HCT116 (cell line): ENCODE data around the gene LRRC7. TPM values are rescaled to one million over a fixed set of nuclear protein-coding genes. Genes with fewer than 3 reads are reported as not detected.

Experiments used
- ATAC-seq: fragments of 200-7000 bp; cut with Tn5 transposase; 2 replicates; pipeline ENCODE4 v1.9.1; 2020; ENCODE audit warnings: mild to moderate bottlenecking, moderate library complexity
- BruUV-seq: library from RNA; stranded (reverse); fragments of 400-500 nt; replicated peaks from 2 replicates; lab custom pipeline; 2021; lab: Mats Ljungman, UMichigan
- CTCF ChIA-PET: fragments of 300-600 bp; sonication (Branson Sonifier 250); formaldehyde crosslinking; loops from one replicate; lab custom pipeline; 2021; ENCODE audit warnings: antibody characterized with exemption; lab: Charles Lee
- POLR2A ChIA-PET: fragments of 300-600, 350-600 bp; sonication (Branson Sonifier 250); formaldehyde crosslinking; loops from one replicate; lab custom pipeline; 2021; ENCODE audit warnings: antibody characterized with exemption; lab: Charles Lee
- RAD21 ChIA-PET, 2 experiments: fragments of 300-600 bp; sonication (Branson Sonifier 250); formaldehyde crosslinking; loops; one replicate each; lab custom pipeline; 2023; ENCODE audit warnings: low total read pairs in 2 of 2; ENCODE audit not compliant: uncharacterized antibody in 2 of 2, unreplicated experiment in 2 of 2, low non-redundant PET in 1 of 2; lab: Charles Lee
- DNase-seq: peaks from one replicate; pipeline ENCODE4 v3.0.0-alpha.2; 2010; ENCODE audit warnings: low read depth, low spot score
- H2AFZ ChIP-seq: fragments of 200-600 bp; shearing (Covaris generic), sonication (generic); 2 replicates; pipeline ENCODE4 v1.6.1; 2017; ENCODE audit warnings: low read depth, mixed run types, mixed read lengths, antibody characterized with exemption, low read length; ENCODE audit not compliant: poor library complexity, severe bottlenecking
- H3K27ac ChIP-seq: 2 replicates; pipeline ENCODE4 v1.5.1; 2012; ENCODE audit warnings: low read depth, low read length
- H3K27me3 ChIP-seq: fragments of 200-600 bp; sonication (generic); 2 replicates; pipeline ENCODE4 v1.6.1; 2016; ENCODE audit warnings: mixed run types, low read length, mixed read lengths; ENCODE audit not compliant: insufficient read depth
- H3K36me3 ChIP-seq, 2 experiments: fragments of 200-500 bp in 1 of 2; fragments of 200-600 bp in 1 of 2; sonication (Bioruptor generic) in 1 of 2; sonication (generic) in 1 of 2; 2 replicates each; pipeline versions ENCODE4 v1.5.1 to v1.6.1; 2014 to 2016; ENCODE audit warnings: low read length in 2 of 2, inconsistent platforms in 1 of 2, mixed read lengths in 1 of 2, mixed run types in 1 of 2; ENCODE audit not compliant: insufficient read depth in 2 of 2, control insufficient read depth in 1 of 2
- H3K4me1 ChIP-seq, 2 experiments: fragments of 200-600 bp in 1 of 2; sonication (generic) in 1 of 2; 2 replicates each; pipeline versions ENCODE4 v1.5.1 to v1.6.1; 2012 to 2017; ENCODE audit warnings: low read length in 2 of 2, inconsistent platforms in 1 of 2, mild to moderate bottlenecking in 1 of 2, mixed read lengths in 1 of 2, mixed run types in 1 of 2, moderate library complexity in 1 of 2; ENCODE audit not compliant: insufficient read depth in 2 of 2, control insufficient read depth in 1 of 2
- H3K4me2 ChIP-seq: fragments of 200-600 bp; sonication (generic); 2 replicates; pipeline ENCODE4 v1.6.1; 2017; ENCODE audit warnings: mixed run types, low read length, mixed read lengths
- H3K4me3 ChIP-seq, 2 experiments: fragments of 200-600 bp in 1 of 2; sonication (generic) in 1 of 2; replicated peaks in 1 of 2; 2 replicates each; pipeline ENCODE4 v1.5.1; 2011 to 2016; ENCODE audit warnings: low read length in 2 of 2, control low read depth in 1 of 2, low read depth in 1 of 2, mild to moderate bottlenecking in 1 of 2, mixed read lengths in 1 of 2, mixed run types in 1 of 2
- H3K79me2 ChIP-seq: fragments of 200-600 bp; sonication (generic); 2 replicates; pipeline ENCODE4 v1.6.1; 2017; ENCODE audit warnings: mild to moderate bottlenecking, mixed run types, low read length, moderate library complexity, mixed read lengths; ENCODE audit not compliant: insufficient read depth
- H3K9ac ChIP-seq: fragments of 200-600 bp; sonication (generic); 2 replicates; pipeline ENCODE4 v1.6.1; 2016; ENCODE audit warnings: low read length, mixed read lengths
- H3K9me2 ChIP-seq: fragments of 200-600 bp; sonication (generic), shearing (Covaris generic); 2 replicates; pipeline ENCODE4 v1.6.1; 2017; ENCODE audit warnings: mixed run types, mild to moderate bottlenecking, moderate library complexity; ENCODE audit not compliant: insufficient read depth
- H3K9me3 ChIP-seq, 2 experiments: fragments of 200-500 bp in 1 of 2; fragments of 200-600 bp in 1 of 2; sonication (Bioruptor generic) in 1 of 2; sonication (generic) in 1 of 2; 2 replicates each; pipeline ENCODE4 v1.6.1; 2014 to 2017; ENCODE audit warnings: low read length in 2 of 2, mixed read lengths in 2 of 2, inconsistent platforms in 1 of 2, low read depth in 1 of 2, mild to moderate bottlenecking in 1 of 2, mixed run types in 1 of 2, moderate library complexity in 1 of 2; ENCODE audit not compliant: control insufficient read depth in 1 of 2, insufficient read depth in 1 of 2
- H4K20me1 ChIP-seq: fragments of 200-600 bp; sonication (generic), shearing (Covaris generic); 2 replicates; pipeline ENCODE4 v1.6.1; 2017; ENCODE audit warnings: mixed run types, mild to moderate bottlenecking, moderate library complexity; ENCODE audit not compliant: insufficient read depth
- ATF3 ChIP-seq: IDR thresholded peaks from 2 replicates; pipeline ENCODE4 v1.6.1; 2012
- CEBPB ChIP-seq: IDR thresholded peaks from 2 replicates; pipeline ENCODE4 v1.6.1; 2012; ENCODE audit warnings: low read depth
- EGR1 ChIP-seq: IDR thresholded peaks from 2 replicates; pipeline ENCODE4 v1.6.1; 2012; ENCODE audit warnings: low read depth
- EZH2 ChIP-seq: fragments of 200-600 bp; sonication (generic); IDR thresholded peaks from 2 replicates; pipeline ENCODE4 v1.6.1; 2017; ENCODE audit warnings: antibody characterized with exemption, mixed run types
- EZH2phosphoT487 ChIP-seq: fragments of 200-600 bp; IDR thresholded peaks from 2 replicates; pipeline ENCODE4 v1.6.1; 2018; ENCODE audit warnings: antibody characterized with exemption, borderline replicate concordance
- POLR2A ChIP-seq: IDR thresholded peaks from 2 replicates; pipeline ENCODE4 v1.7.0; 2011; ENCODE audit warnings: borderline replicate concordance; ENCODE audit not compliant: insufficient read depth, insufficient read length; ENCODE audit errors: extremely low read depth
- POLR2AphosphoS5 ChIP-seq: IDR thresholded peaks from 2 replicates; pipeline ENCODE4 v1.6.1; 2011; ENCODE audit warnings: mild to moderate bottlenecking, low read depth, low read length, moderate library complexity
- RAD21 ChIP-seq: IDR thresholded peaks from 2 replicates; pipeline ENCODE4 v1.6.1; 2012; ENCODE audit warnings: low read depth, mild to moderate bottlenecking
- REST ChIP-seq: IDR thresholded peaks from 2 replicates; pipeline ENCODE4 v1.6.1; 2012; ENCODE audit warnings: low read depth
- SP1 ChIP-seq: IDR thresholded peaks from 2 replicates; pipeline ENCODE4 v1.6.1; 2012; ENCODE audit warnings: low read depth
- SRF ChIP-seq: IDR thresholded peaks from 2 replicates; pipeline ENCODE4 v1.6.1; 2012; ENCODE audit warnings: low read depth
- TCF7L2 ChIP-seq: IDR thresholded peaks from 2 replicates; pipeline ENCODE4 v1.7.0; 2011; ENCODE audit warnings: borderline replicate concordance, inconsistent platforms; ENCODE audit not compliant: insufficient read depth, insufficient read length; ENCODE audit errors: extremely low read depth
- YY1 ChIP-seq: IDR thresholded peaks from 2 replicates; pipeline ENCODE4 v1.6.1; 2011; ENCODE audit warnings: low read length, low read depth, moderate library complexity, mild to moderate bottlenecking; ENCODE audit not compliant: insufficient replicate concordance; ENCODE audit errors: extremely low read depth
- ZBTB33 ChIP-seq: IDR thresholded peaks from 2 replicates; pipeline ENCODE4 v1.6.1; 2011; ENCODE audit warnings: mild to moderate bottlenecking, low read length, moderate library complexity; ENCODE audit not compliant: insufficient replicate concordance; ENCODE audit errors: extremely low read depth
- ZFX ChIP-seq: fragments of 450-650 bp; IDR thresholded peaks from 2 replicates; pipeline ENCODE4 v1.6.1; 2017
- ZNF274 ChIP-seq: fragments of 200-500 bp; sonication (Bioruptor generic); IDR thresholded peaks from 2 replicates; pipeline ENCODE4 v1.6.1; 2014; ENCODE audit warnings: mild to moderate bottlenecking, low read depth, low read length, inconsistent platforms
- intact Hi-C: fragments of 100-400 bp; cut with micrococcal nuclease; formaldehyde crosslinking; loops from 2 replicates; pipeline ENCODE4 v1.10.0; 2022
- total RNA-seq: library from RNA; stranded (reverse); gene quantifications from one replicate; pipeline ENCODE4 v1.2.1, GENCODE V29; 2021; ENCODE audit not compliant: unreplicated experiment
- TF ChIP-seq, protein P1 (sequence below), 3 experiments: fragments of 200-600 bp in 1 of 3; sonication (generic) in 1 of 3; IDR thresholded peaks in 2 of 3; conservative IDR thresholded peaks in 1 of 3; 2 replicates each; pipeline ENCODE4 v1.5.1; 2012 to 2017; ENCODE audit warnings: low read depth in 2 of 3, low read length in 2 of 3, antibody characterized with exemption in 1 of 3, borderline replicate concordance in 1 of 3, control low read depth in 1 of 3, mild to moderate bottlenecking in 1 of 3, mixed read lengths in 1 of 3, mixed run types in 1 of 3, moderate library complexity in 1 of 3; ENCODE audit not compliant: insufficient read depth in 1 of 3

The LRRC7 gene
- total RNA-seq, 1 experiment from 2014 or later, result not detected

DNA sequence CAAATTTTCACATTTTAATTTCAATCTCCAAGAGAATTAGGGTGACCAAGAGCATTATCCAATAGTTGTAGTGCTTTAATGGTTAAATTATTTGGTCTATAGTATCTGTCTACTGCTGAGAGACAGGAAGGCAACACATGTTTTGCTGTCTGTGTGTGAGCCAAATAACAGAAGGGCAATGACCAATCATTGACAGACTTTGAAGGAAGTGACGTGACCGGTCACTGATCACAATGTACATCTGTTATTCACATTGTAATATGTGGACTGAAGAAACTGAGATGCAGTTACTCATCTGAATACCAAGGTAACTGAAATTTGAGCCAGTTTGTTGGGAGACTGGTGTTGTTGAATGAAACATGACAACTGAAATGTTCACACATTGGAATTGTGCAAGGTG, 440.9 kb downstream of the LRRC7 start:
- Histone ChIP-seq H3K4me2 (no peak overlapping the region), H3K9me2 (no peaks in the 10 kb centered on the region), H3K4me1 (no peaks in the 10 kb centered on the region), H2AFZ (no peak overlapping the region), H3K27me3 (peaks cover 11% of the 10 kb centered on the region), H3K79me2 (no peaks in the 10 kb centered on the region), H3K4me3 (no peak overlapping the region), H3K36me3 (no peaks in the 10 kb centered on the region), H3K27ac (no peak overlapping the region), H3K9ac (no peak overlapping the region), H4K20me1 (no peaks in the 10 kb centered on the region), H3K9me3 (no peaks in the 10 kb centered on the region)
- CTCF ChIA-PET, result no interaction called here
- POLR2A ChIA-PET, result no interaction called here
- no peak for ATAC-seq
- intact Hi-C loops, result no loop called here
- TF ChIP-seq POLR2A (no peak), POLR2AphosphoS5 (no peak), ATF3 (no peak), TCF7L2 (no peak), ZFX (no peak), REST (no peak), YY1 (no peak), EZH2 (no peak), ZBTB33 (no peak), CEBPB (no peak), SP1 (no peak), SRF (no peak), EGR1 (no peak), ZNF274 (no peak), RAD21 (no peak), EZH2phosphoT487 (no peak)
- TF ChIP-seq, protein P1, sequence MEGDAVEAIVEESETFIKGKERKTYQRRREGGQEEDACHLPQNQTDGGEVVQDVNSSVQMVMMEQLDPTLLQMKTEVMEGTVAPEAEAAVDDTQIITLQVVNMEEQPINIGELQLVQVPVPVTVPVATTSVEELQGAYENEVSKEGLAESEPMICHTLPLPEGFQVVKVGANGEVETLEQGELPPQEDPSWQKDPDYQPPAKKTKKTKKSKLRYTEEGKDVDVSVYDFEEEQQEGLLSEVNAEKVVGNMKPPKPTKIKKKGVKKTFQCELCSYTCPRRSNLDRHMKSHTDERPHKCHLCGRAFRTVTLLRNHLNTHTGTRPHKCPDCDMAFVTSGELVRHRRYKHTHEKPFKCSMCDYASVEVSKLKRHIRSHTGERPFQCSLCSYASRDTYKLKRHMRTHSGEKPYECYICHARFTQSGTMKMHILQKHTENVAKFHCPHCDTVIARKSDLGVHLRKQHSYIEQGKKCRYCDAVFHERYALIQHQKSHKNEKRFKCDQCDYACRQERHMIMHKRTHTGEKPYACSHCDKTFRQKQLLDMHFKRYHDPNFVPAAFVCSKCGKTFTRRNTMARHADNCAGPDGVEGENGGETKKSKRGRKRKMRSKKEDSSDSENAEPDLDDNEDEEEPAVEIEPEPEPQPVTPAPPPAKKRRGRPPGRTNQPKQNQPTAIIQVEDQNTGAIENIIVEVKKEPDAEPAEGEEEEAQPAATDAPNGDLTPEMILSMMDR (IDR thresholded peaks at IDR 0.05 in 2 of 3, conservative IDR thresholded peaks at IDR 0.05 in 1 of 3; ENCODE audit: borderline replicate concordance in 1 of 3, insufficient read depth in 1 of 3, low read depth in 2 of 3, low read length in 2 of 3), result no peak
- no TSS peak for BruUV-seq
- no peak for DNase-seq
- RAD21 ChIA-PET, result no interaction called here
